Right kidney (tissue), 1 donor: ENCODE measurements around the gene CCNE1.

Experiments
- DNase-seq: peaks from one replicate; pipeline ENCODE4 v3.0.0-alpha.2; 2016

Gene CCNE1

DNA sequence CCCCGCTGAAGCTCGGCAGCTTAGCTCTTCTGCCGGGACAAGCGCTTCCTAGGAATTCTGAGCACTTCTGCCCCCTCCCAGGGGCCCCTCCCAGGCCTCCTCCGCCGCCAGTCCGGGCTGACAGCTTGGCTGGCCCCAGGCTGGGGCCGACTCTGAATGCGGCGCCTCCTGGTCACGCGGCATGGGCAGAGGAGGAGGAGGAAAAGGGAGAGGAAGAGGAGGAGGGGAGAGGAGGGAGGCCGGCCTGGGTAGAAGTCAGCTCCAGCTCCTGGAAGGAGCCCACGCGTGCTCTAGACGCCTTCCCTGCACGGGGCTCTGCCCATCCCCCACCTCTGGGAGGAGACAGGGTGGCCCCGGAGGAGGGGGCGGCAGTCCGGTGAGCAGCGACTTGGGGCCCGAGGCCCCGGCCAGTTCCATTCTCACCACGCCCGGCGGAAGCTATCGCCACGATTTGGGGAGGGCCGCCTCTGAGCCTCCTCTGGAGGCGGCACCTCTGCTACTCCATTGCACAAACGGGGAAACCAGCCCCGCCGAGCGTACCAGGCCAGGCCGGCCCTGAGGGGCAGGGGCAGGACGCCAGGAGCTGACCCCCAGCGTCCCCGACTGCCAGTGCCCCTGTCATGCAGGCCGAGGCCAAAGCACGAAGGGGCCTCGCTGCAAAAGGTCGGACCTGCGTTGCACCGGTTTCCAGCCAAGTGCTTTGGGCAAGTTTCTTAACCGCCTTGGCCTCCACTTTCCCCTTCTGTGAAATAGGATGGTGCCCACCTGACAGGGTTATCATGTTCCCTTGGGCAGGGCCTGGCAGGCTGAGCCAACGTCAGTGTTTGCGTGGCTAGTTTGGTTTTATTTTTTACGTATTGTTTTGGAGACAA is 31.6 kb downstream of the CCNE1 start:
- peak; percentile 74 for DNase-seq

DNA sequence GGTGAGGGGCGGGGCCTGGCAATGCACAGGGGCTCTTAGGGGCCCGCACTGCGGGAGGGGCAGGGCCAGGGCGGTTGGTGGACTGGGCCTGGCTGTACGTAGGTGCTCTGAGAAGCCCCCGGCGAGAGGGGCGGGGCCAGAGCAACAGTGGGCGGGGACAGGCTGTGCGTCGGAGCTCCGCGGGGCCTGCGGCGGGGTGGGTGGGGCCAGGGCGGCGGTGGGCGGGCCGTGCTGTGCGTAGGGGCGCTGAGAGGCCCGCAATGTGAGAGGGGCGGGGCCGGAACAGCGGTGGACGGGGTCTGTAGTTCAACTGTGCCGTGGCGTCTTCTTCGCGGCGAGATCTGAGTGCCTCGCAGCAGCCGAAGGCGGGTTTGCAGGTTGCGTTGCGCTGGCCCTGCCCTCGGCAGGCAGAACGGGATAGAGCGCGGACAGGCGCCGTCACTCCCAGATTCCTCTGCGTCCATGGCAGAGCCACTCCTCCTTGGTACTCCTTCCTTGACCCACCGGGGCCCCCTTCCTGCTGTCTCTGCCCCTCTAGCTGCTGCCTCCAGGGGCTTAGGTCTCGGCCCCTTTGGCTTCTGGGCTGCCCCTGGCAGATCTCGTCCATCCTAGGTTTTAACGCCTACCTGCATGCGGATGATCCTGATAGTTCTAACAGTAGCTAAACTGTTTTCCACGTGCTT is 33.2 kb downstream of the CCNE1 start:
- DNase-seq = peak; percentile 92

DNA sequence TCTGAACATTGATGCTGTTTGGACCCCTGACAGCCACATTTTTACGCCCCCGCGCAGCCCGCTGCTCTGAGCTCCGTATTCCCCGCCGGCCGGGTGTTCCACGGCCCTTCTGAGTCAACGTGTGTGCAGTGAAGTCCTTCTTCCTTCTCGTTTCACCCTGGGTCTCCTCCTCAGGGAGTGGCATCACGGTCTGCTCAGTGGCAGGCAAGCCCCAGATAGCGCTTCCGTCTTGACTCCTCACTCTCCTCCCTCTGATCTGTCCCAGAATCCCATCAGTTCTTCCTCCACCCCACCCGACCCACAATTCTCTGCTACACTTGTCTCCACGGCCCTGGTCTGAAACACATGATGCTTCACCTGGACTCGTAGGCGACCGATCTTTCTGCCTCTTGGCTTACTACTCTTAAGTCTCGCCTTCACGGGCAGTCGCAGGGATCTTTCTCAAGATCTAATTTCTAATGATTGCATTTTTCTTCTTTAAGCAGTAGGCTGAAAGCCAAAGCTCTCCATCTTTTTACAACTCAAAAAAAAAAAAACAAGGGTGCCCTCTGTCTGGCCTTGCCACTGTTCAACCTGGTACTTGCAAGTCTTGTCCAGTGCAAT is 33.9 kb downstream of the CCNE1 start:
- no peak for DNase-seq

- DNase-seq = no peak
These were observed 37.4 kb downstream of the CCNE1 start for GRCh38 chr19:29849208-29849607.

GRCh38 chr19:29850482-29850881 is 38.7 kb downstream of the CCNE1 start:
- DNase-seq = no peak

DNA sequence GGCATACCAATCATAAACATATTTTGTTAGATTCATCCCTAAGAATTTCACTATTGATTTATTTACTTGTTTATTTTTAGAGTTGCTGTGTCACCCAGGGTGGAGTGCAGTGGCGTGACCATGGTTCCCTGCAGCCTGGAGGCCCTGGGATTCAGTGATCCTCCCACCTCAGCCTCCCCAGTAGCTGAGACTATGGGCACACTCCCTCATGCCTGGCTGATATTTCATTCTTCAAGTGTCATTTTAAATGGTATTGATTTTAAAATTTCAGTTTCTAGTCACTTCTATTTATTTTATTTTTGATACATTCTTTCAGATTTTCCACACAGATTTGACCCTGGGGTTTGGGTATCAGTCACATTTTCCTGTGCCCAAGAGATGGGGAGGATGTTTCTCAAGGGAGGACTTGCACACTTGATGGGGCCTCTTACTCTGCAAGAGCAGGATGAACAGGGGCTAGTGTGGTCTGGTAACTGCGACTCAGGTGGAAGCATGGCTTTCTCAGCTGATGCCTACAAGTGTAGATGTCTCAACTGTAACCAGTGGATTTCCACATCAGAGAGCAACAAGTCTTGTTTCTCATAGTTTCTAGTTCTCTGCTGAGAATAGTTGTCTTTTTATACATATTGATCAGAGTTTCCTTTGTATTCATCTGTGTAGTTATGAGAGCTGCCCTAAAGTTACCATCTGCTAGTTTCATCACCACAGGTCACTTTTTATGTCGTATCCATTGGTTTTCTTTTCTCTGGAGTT is 40.2 kb downstream of the CCNE1 start:
- no peak for DNase-seq

GRCh38 chr19:29854033-29854432 is 42.2 kb downstream of the CCNE1 start:
- no peak for DNase-seq

DNA sequence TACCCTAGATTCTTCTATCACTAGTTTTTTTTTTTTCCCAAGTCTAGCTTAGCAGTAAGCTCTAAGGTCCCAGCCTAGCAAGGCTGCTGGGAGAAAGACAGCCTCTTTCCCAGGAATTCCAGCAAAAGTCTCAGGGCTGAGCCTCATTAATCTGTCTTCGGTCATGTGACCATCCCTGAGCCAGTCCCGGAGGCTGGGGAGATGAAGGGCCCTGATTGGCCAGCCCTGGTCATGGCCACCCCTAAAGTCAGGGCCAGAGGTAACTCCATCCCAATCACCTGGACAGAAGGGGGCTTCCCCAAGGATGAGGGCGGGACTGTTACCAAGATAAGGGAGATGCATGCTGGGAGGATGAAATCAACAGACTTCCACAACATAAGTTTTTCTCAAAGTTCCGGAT is 43.3 kb downstream of the CCNE1 start:
- no peak for DNase-seq

DNA sequence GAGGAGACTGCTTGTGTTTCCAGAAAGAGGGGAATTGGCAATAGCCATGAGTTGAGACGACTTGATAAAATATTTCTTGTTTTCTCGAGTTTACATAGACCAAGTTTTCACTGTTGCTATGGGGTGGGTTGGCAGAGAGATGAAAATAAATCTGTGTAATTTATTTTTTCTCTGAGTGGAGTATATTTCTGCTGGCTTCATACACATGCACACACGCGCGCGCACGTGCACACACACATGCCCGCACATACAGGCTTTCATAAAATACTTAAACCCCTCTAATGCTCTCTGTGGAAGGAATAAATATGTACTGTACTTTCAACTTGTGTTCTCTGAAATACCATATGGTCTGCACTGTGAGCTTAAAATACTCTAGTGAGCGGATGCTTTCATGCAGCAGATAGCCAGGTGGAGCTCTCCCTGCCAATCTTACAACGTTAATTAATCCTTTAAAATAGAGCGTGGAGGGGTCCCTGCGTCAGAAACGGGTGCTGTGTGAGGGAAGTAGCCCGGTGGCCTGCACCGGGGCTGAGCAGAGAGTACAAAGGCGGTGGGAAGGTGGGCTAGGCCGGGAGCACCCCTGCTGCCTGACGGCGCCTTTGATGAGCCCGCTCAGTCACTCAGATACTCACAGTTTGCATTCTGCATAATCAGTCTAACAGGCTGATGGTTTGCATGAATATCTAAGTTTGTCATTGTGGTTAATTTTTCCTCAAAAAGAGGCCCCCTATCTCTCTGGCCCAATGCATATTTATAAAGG is 44.1 kb downstream of the CCNE1 start:
- no peak for DNase-seq

GRCh38 chr19:29858000-29858596 is 46.3 kb downstream of the CCNE1 start:
- no peak for DNase-seq

- DNase-seq = no peak
These were observed 46.8 kb downstream of the CCNE1 start for GRCh38 chr19:29858621-29859020.

DNA sequence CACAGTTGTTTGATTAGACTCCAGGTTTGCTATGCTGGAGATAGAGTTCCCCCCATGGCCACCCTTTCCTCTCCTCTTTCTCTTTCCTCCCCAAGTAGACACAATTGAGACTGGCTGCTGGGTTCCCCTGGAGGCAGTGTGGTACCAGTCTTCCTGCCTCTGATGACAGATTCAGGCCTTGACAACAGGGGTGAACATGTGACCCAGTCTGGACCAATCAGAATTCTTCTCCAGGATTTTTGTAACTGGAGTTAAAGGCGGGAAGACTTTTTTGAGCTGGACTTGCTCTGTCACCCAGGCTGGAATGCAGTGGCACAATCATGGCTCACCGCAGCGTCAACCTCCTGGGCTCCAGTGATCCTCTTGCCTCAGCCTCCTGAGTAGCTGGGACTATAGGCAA is 48.7 kb downstream of the CCNE1 start:
- no peak for DNase-seq

DNA sequence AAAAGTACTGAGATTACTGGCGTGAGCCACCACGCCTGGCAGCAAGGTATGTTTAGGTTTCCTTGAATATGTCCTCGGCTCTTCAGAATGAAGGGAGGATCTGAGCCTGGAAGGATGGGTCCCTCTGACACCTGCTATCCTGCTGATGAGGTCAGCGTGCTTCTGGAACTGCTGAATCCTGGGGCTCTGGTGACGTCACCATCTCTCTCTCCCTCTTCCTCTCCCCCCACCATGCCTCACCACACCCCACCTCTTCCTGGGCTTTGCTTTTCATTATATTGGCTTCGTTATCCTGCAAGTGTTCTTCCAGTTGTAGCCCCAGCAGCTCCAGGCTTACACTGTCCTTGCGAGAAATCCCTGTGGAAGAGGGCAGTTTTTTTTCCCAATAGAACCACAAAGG is 49.8 kb downstream of the CCNE1 start:
- no peak for DNase-seq

- DNase-seq = no peak
These were observed 54.2 kb downstream of the CCNE1 start for GRCh38 chr19:29866011-29866410.

- DNase-seq = no peak
These were observed 56.2 kb downstream of the CCNE1 start for GRCh38 chr19:29867984-29868383.

DNA sequence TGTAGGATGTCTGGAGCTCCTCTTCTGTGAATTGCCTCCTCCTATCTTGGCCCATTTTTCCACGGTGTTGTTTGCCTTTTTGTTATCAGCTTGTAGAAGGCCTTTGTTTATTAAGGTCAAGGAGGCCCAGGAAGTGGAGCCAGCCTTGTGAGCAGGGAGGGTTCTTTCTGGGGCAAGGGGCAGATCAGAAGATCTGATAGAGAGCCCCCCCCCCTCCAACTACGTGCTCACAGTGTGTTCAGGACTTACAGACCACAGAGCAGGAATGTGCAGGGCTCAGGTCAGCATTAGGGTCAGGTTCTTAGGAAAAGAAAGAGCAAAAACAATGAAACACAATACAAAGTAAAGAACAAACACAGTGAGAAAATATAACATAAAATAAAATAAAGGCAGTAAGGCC is 59.4 kb downstream of the CCNE1 start:
- DNase-seq = no peak

GRCh38 chr19:29872224-29872731 is 60.5 kb downstream of the CCNE1 start:
- peak; percentile 60 for DNase-seq

GRCh38 chr19:29873024-29873800 is 61.4 kb downstream of the CCNE1 start:
- peak; percentile 79 for DNase-seq
